Ovary (tissue), 9 donors: ENCODE results near the gene DPYSL4. TPM values are rescaled to one million over a fixed set of nuclear protein-coding genes. Genes with fewer than 3 reads are reported as not detected.

Source experiments
- DNase-seq, 5 donors: peaks; one replicate each; pipeline ENCODE4 v3.0.0-alpha.2; 2019 to 2020
- H3K27ac ChIP-seq, 2 donors: fragments of 200-600 bp; one replicate each; pipeline versions ENCODE4 v1.5.1 to v1.8.0; 2019 to 2022
- H3K27me3 ChIP-seq: fragments of 200-600 bp; one replicate; pipeline ENCODE4 v1.8.0; 2022
- H3K36me3 ChIP-seq: fragments of 200-600 bp; sonication (generic); one replicate; pipeline ENCODE4 v1.5.1; 2019
- H3K4me1 ChIP-seq: one replicate; pipeline ENCODE4 v1.8.1; 2013; ENCODE audit warnings: mild to moderate bottlenecking, moderate library complexity; ENCODE audit not compliant: insufficient read depth
- H3K4me3 ChIP-seq: fragments of 200-600 bp; sonication (generic); one replicate; pipeline ENCODE4 v1.5.1; 2017
- H3K9me3 ChIP-seq, 2 donors: fragments of 200-600 bp in 1 of 2; sonication (generic) in 1 of 2; one replicate each; pipeline versions ENCODE4 v1.5.1 to v1.8.1; 2013 to 2019; ENCODE audit warnings: mild to moderate bottlenecking in 1 of 2, moderate library complexity in 1 of 2
- EP300 ChIP-seq: sonication (generic); formaldehyde crosslinking; IDR thresholded peaks from one replicate; pipeline ENCODE4 v1.6.1; 2017; ENCODE audit warnings: antibody characterized with exemption
- POLR2A ChIP-seq: fragments of 450-650 bp; IDR thresholded peaks from one replicate; pipeline ENCODE4 v1.6.1; 2017; ENCODE audit warnings: antibody characterized with exemption, mild to moderate bottlenecking, moderate library complexity
- WGBS, 3 donors: extraction: QIAGEN DNeasy Blood & Tissue Kit in 1 of 3; methylation state at CpG; one replicate each; pipeline versions ENCODE4 v1.1.5 to v1.1.7; 2013 to 2017; 5-methylcytosine and 5-hydroxymethylcytosine counted together
- intact Hi-C, 4 donors: fragments of 100-400 bp; cut with DNase I; formaldehyde crosslinking; loops; one replicate each; pipeline versions ENCODE4 v1.11.0 to v1.15.1; 2022 to 2023
- polyA plus RNA-seq, 2 donors: library from polyadenylated mRNA; stranded (reverse); fragments of 200-250 nt in 1 of 2; fragments of 350-450 nt in 1 of 2; fragmentation: Illumina TruSeq in 1 of 2; extraction: RNeasy Lipid Tissue Mini Kit (QIAGEN cat#74804) in 1 of 2; gene quantifications; one replicate each; pipeline ENCODE4 v1.2.3, GENCODE V29; 2013 to 2014
- total RNA-seq, 7 donors: library from RNA; depleted of rRNA in 2 of 7; stranded (reverse); fragments of >200 nt in 2 of 7; fragmentation: NEBNext Ultra II Directional in 3 of 7; extraction: Animal tissue kit (Norgen Biotek cat#: 25700) in 3 of 7; gene quantifications; one replicate each; pipeline versions ENCODE4 v1.1.0 to v1.2.4, GENCODE V29; 2016 to 2023
- TF ChIP-seq, protein P1 (sequence below), 3 donors: fragments of 450-650 bp in 2 of 3; fragments of 200-600 bp in 1 of 3; IDR thresholded peaks; one replicate each; pipeline versions ENCODE4 v1.5.1 to v1.8.0; 2016 to 2022; ENCODE audit warnings: antibody characterized with exemption in 3 of 3, mild to moderate bottlenecking in 1 of 3
- donor health status: DM: no; HTN: no; CAD: no; lungs with moderate emphysema.
- donor health status: DM: no; HTN: no; CAD: no.
- donor health status: Bipolar disorder and iron deficiency.
- donor health status: DM: yes; HTN: yes; CAD: no.
- donor health status: DM: no; HTN: no; CAD: no.
- donor health status: DM: yes; HTN: yes; CAD: no.

Gene DPYSL4
- total and polyA plus RNA-seq, 9 donors = 0.27 to 7.0 (median 1.7) TPM

DNA sequence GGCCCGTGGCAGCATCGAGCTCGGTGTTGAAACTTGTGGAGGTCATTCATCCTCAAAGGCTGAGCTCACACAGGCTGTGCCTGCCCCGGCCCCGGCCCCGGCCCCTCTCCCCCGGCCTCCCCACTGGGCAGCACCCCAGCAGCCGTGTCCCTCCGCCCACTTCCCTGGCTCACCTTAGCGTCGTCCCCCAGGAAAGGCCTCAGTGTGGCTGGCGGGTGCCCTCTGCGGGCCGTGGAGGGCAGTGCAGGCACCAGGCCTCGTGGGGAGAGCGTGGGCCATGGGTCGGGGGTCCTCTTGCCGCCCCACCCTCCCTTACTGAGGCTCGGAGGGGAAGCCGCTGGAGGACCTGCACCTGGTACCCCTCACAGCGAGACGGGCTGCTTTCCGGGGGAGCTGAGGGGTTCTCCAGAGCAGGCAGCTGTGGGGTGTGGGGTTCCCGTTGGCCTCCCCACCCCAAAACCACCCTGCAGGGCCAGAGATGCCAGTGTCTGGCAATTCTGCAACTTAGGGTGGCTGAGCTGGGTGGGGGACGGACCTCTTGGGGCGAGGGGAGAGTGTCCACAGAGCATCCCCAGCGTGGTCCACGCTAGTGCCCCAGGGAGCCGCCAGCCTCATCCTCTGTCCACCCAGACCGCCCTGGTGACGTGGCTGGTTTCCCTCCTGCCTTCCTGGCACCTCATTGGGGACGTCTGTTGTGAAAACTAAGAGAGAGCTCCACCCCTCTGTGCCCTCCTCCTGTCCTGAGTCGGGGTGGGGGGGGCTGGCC is 44.2 kb upstream of the DPYSL4 start:
- DNase-seq = peak; percentile 52 to 75 (median 68)
- TF ChIP-seq, protein P1, sequence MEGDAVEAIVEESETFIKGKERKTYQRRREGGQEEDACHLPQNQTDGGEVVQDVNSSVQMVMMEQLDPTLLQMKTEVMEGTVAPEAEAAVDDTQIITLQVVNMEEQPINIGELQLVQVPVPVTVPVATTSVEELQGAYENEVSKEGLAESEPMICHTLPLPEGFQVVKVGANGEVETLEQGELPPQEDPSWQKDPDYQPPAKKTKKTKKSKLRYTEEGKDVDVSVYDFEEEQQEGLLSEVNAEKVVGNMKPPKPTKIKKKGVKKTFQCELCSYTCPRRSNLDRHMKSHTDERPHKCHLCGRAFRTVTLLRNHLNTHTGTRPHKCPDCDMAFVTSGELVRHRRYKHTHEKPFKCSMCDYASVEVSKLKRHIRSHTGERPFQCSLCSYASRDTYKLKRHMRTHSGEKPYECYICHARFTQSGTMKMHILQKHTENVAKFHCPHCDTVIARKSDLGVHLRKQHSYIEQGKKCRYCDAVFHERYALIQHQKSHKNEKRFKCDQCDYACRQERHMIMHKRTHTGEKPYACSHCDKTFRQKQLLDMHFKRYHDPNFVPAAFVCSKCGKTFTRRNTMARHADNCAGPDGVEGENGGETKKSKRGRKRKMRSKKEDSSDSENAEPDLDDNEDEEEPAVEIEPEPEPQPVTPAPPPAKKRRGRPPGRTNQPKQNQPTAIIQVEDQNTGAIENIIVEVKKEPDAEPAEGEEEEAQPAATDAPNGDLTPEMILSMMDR (IDR thresholded peaks at IDR 0.05) = peak; percentile 43 to 70 (median 70)
- no peak for TF ChIP-seq EP300
- Histone ChIP-seq H3K36me3 (no peaks in the 10 kb centered on the region), H3K9me3 (no peaks in the 10 kb centered on the region), H3K4me1 (peaks cover 6% of the 10 kb centered on the region), H3K27ac (peak overlapping the region in 1 of 2 donors; percentile 69), H3K4me3 (no peak overlapping the region), H3K27me3 (no peaks in the 10 kb centered on the region)
- intact Hi-C loops = loop anchor here in 3 of 4 donors (5.0 to 10.0 kb wide), 3 partner anchors 108 to 258 kb away; no protein-coding TSS in a partner anchor
- 15 to 20% (median 18%) methylated on average over 25 to 33 of the region's 33 CpGs for WGBS, 3 donors

DNA sequence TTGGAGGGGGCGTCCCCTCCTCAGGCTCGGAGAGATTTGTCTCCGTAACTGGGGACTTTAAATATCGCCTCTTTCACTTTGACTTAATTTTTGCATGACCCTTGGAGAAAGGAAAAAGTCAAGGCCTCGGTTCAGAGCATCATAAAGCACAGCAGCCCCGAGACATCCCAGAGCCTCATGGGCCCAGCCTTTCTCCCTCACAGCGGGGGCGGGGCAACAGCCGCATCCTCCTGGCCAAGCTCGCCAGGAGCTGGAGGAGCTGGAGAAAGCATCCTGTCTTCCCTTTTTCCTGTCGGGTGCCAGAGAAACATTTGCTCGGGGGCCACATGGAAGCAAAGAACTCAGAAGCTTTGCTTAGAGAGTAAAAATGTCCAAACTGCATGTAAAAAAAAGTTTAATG is 43.6 kb upstream of the DPYSL4 start:
- H3K27me3 ChIP-seq = no peaks in the 10 kb centered on the region
- DNase-seq = peak in 4 of 5 donors; percentile 32 to 69 (median 54)
- intact Hi-C loops = loop anchor here in 3 of 4 donors (5.0 to 10.0 kb wide), 3 partner anchors 108 to 258 kb away; no protein-coding TSS in a partner anchor
- no peaks in the 10 kb centered on the region for H3K36me3 ChIP-seq
- peaks cover 6% of the 10 kb centered on the region for H3K4me1 ChIP-seq
- peak overlapping the region in 1 of 2 donors; percentile 69 for H3K27ac ChIP-seq
- no peaks in the 10 kb centered on the region for H3K9me3 ChIP-seq
- H3K4me3 ChIP-seq = no peak overlapping the region
- no peak for TF ChIP-seq POLR2A
- no peak for TF ChIP-seq EP300
- TF ChIP-seq, protein P1 (IDR thresholded peaks at IDR 0.05) = no peak
- WGBS, 3 donors = 9 to 13% (median 9%) methylated on average over 12 of the region's 12 CpGs

DNA sequence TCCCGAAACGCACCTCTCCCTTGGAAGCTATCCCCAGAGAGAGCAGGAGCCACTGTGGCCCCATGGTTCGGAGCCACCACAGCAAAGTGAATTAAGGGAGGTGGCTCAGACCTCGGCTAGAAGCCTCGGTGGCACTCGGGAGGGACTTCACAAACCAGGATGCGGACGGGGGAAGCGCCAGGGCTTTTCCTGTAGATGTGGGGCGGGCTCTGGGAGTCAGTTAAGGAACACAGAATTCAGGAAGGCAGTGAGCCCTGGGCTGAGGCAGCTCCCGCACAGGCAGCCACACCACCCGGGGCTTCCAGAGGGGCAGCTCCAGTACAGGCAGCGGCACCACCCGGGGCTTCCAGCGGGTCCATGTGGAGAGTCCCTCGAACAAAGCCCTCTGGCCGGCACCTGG is 42.7 kb upstream of the DPYSL4 start:
- Histone ChIP-seq H3K9me3 (no peaks in the 10 kb centered on the region), H3K4me1 (peaks cover 6% of the 10 kb centered on the region), H3K27me3 (no peaks in the 10 kb centered on the region), H3K27ac (no peak overlapping the region), H3K4me3 (no peak overlapping the region), H3K36me3 (no peaks in the 10 kb centered on the region)
- intact Hi-C loops = loop anchor here in 3 of 4 donors (5.0 to 10.0 kb wide), 3 partner anchors 109 to 259 kb away; no protein-coding TSS in a partner anchor
- 81 to 91% (median 87%) methylated on average over 16 to 17 of the region's 17 CpGs for WGBS, 3 donors
- peak in 2 of 5 donors; percentile 25 to 28 for DNase-seq
- no peak for TF ChIP-seq EP300
- TF ChIP-seq, protein P1 (IDR thresholded peaks at IDR 0.05) = no peak
- no peak for TF ChIP-seq POLR2A

DNA sequence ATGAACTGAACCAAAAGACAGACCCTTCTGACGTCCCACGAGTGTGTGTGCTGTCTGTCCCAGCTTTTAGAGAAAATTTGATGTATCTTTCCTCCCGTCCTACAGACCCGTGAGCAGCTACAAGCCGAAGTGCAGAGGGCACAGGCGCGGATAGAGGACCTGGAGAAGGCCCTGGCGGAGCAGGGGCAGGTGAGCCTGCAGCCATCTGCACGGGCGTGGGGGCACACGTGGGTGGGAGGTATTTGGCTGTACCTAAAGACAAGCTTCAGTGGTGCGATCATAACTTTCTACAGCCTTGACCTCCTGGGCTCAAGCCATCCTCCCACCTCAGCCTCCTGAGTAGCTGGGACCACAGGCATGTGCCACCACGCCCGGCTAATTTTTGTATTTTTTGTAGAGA is 41.7 kb upstream of the DPYSL4 start:
- peak in 2 of 5 donors; percentile 15 to 20 for DNase-seq
- Histone ChIP-seq H3K27me3 (no peaks in the 10 kb centered on the region), H3K36me3 (no peaks in the 10 kb centered on the region), H3K4me1 (peaks cover 6% of the 10 kb centered on the region), H3K9me3 (no peaks in the 10 kb centered on the region), H3K4me3 (no peak overlapping the region), H3K27ac (no peak overlapping the region)
- TF ChIP-seq EP300 = no peak
- TF ChIP-seq POLR2A = no peak
- TF ChIP-seq, protein P1 (IDR thresholded peaks at IDR 0.05) = no peak
- intact Hi-C loops = loop anchor here in 2 of 4 donors (10.0 kb wide), 2 partner anchors 110 to 260 kb away; no protein-coding TSS in a partner anchor
- WGBS, 3 donors = 88 to 93% (median 90%) methylated on average over 14 of the region's 14 CpGs
